MM.1S (cell line): ENCODE results near the gene PCDHB7.
"Not testable (repeated sequence)": the region's sequence is repeated elsewhere in the genome, so short reads cannot be mapped to it uniquely, and the experiment has no call there.

Experiments
- EZH2 ChIP-seq: fragments of 300-600 bp; sonication (generic); optimal IDR thresholded peaks from 2 replicates; pipeline ENCODE3; 2017; ENCODE audit warnings: low read depth, mild to moderate bottlenecking, antibody characterized with exemption, low read length, mixed read lengths
- EZH2phosphoT487 ChIP-seq: fragments of 300-600 bp; sonication (generic); IDR thresholded peaks from 2 replicates; pipeline ENCODE4 v1.6.1; 2018; ENCODE audit warnings: antibody characterized with exemption, low read length
- TF ChIP-seq, protein P1 (sequence below): fragments of 300-600 bp; sonication (generic); IDR thresholded peaks from 2 replicates; pipeline ENCODE4 v1.5.1; 2016; ENCODE audit warnings: antibody characterized with exemption, low read length, mixed read lengths

DNA sequence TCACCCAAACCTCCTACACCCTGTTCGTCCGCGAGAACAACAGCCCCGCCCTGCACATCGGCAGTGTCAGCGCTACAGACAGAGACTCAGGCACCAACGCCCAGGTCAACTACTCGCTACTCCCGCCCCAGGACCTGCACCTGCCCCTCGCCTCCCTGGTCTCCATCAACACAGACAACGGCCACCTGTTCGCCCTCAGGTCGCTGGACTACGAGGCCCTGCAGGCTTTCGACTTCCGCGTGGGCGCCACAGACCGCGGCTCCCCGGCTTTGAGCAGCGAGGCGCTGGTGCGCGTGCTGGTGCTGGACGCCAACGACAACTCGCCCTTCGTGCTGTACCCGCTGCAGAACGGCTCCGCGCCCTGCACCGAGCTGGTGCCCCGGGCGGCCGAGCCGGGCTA is 28.7 kb downstream of the PCDHB7 start:
- TF ChIP-seq, protein P1, sequence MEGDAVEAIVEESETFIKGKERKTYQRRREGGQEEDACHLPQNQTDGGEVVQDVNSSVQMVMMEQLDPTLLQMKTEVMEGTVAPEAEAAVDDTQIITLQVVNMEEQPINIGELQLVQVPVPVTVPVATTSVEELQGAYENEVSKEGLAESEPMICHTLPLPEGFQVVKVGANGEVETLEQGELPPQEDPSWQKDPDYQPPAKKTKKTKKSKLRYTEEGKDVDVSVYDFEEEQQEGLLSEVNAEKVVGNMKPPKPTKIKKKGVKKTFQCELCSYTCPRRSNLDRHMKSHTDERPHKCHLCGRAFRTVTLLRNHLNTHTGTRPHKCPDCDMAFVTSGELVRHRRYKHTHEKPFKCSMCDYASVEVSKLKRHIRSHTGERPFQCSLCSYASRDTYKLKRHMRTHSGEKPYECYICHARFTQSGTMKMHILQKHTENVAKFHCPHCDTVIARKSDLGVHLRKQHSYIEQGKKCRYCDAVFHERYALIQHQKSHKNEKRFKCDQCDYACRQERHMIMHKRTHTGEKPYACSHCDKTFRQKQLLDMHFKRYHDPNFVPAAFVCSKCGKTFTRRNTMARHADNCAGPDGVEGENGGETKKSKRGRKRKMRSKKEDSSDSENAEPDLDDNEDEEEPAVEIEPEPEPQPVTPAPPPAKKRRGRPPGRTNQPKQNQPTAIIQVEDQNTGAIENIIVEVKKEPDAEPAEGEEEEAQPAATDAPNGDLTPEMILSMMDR = not testable (repeated sequence)
- not testable (repeated sequence) for TF ChIP-seq EZH2, EZH2phosphoT487
